Astrocyte (in vitro differentiated cells and primary cell): ENCODE data around the gene IFNG-AS1. TPM values are rescaled to one million over a fixed set of nuclear protein-coding genes. Genes with fewer than 3 reads are reported as not detected.

Experiments used
- DNase-seq: peaks from one replicate; pipeline ENCODE4 v3.0.0-alpha.2; 2010; ENCODE audit warnings: low read depth
- FAIRE-seq: peaks from 2 replicates; lab custom pipeline; 2011; peaks lifted over from hg19 to GRCh38; lab: Jason Lieb, UNC
- H2AFZ ChIP-seq: 2 replicates; pipeline ENCODE4 v1.6.0; 2012; ENCODE audit warnings: low read depth, low read length, inconsistent platforms
- H3K27ac ChIP-seq: 2 replicates; pipeline ENCODE4 v1.5.1; 2011; ENCODE audit warnings: low read depth, low read length, inconsistent platforms
- H3K27me3 ChIP-seq: 2 replicates; pipeline ENCODE4 v1.6.0; 2011; ENCODE audit warnings: low read length, inconsistent platforms; ENCODE audit not compliant: insufficient read depth
- H3K36me3 ChIP-seq: 2 replicates; pipeline ENCODE4 v1.5.1; 2011; ENCODE audit warnings: low read length, inconsistent platforms; ENCODE audit not compliant: insufficient read depth
- H3K4me1 ChIP-seq: 2 replicates; pipeline ENCODE4 v1.5.1; 2011; ENCODE audit warnings: low read length, inconsistent platforms; ENCODE audit not compliant: insufficient read depth
- H3K4me2 ChIP-seq: 2 replicates; pipeline ENCODE4 v1.6.0; 2012; ENCODE audit warnings: low read length, inconsistent platforms
- H3K4me3 ChIP-seq: 2 replicates; pipeline ENCODE4 v1.5.1; 2011; ENCODE audit warnings: low read depth, mild to moderate bottlenecking, low read length, inconsistent platforms; ENCODE audit not compliant: insufficient read depth
- H3K79me2 ChIP-seq: 2 replicates; pipeline ENCODE4 v1.6.0; 2012; ENCODE audit warnings: mild to moderate bottlenecking, low read length, inconsistent platforms; ENCODE audit not compliant: insufficient read depth
- H3K9ac ChIP-seq: 2 replicates; pipeline ENCODE4 v1.6.0; 2012; ENCODE audit warnings: mild to moderate bottlenecking, low read length, inconsistent platforms
- H3K9me3 ChIP-seq: 2 replicates; pipeline ENCODE4 v1.5.1; 2012; ENCODE audit warnings: low read depth, mild to moderate bottlenecking, low read length, inconsistent platforms; ENCODE audit not compliant: insufficient read depth
- H4K20me1 ChIP-seq: 2 replicates; pipeline ENCODE4 v1.6.0; 2012; ENCODE audit warnings: low read length, inconsistent platforms; ENCODE audit not compliant: insufficient read depth
- H3K27ac Mint-ChIP-seq: one replicate; pipeline ENCODE4 v1.8.0; 2021; ENCODE audit warnings: mild to moderate bottlenecking, mixed read lengths; ENCODE audit not compliant: unreplicated experiment
- H3K27me3 Mint-ChIP-seq: one replicate; pipeline ENCODE4 v1.8.0; 2021; ENCODE audit warnings: low read depth, mixed read lengths; ENCODE audit not compliant: unreplicated experiment
- H3K36me3 Mint-ChIP-seq: one replicate; pipeline ENCODE4 v1.8.0; 2021; ENCODE audit warnings: low read depth, mixed read lengths; ENCODE audit not compliant: unreplicated experiment
- H3K4me1 Mint-ChIP-seq: one replicate; pipeline ENCODE4 v1.8.0; 2021; ENCODE audit warnings: low read depth, mixed read lengths; ENCODE audit not compliant: unreplicated experiment
- H3K4me3 Mint-ChIP-seq: one replicate; pipeline ENCODE4 v1.8.0; 2021; ENCODE audit warnings: mild to moderate bottlenecking, moderate library complexity, mixed read lengths; ENCODE audit not compliant: unreplicated experiment
- H3K9me3 Mint-ChIP-seq: one replicate; pipeline ENCODE4 v1.8.0; 2021; ENCODE audit warnings: mild to moderate bottlenecking, mixed read lengths; ENCODE audit not compliant: unreplicated experiment
- EZH2 ChIP-seq: IDR thresholded peaks from 2 replicates; pipeline ENCODE4 v1.6.1; 2012; ENCODE audit warnings: mild to moderate bottlenecking, low read length, inconsistent platforms; ENCODE audit not compliant: insufficient read depth
- total RNA-seq: library from RNA; stranded (reverse); gene quantifications from 2 replicates; pipeline ENCODE4 v1.2.1, GENCODE V29; 2021
- TF ChIP-seq, protein P1 (sequence below): IDR thresholded peaks from 2 replicates; pipeline ENCODE4 v1.5.1; 2011; ENCODE audit warnings: low read depth, mild to moderate bottlenecking, inconsistent platforms, low read length, moderate library complexity; ENCODE audit not compliant: insufficient read depth

Gene IFNG-AS1
- total RNA-seq, 1 donor from 2014 or later = not detected

DNA sequence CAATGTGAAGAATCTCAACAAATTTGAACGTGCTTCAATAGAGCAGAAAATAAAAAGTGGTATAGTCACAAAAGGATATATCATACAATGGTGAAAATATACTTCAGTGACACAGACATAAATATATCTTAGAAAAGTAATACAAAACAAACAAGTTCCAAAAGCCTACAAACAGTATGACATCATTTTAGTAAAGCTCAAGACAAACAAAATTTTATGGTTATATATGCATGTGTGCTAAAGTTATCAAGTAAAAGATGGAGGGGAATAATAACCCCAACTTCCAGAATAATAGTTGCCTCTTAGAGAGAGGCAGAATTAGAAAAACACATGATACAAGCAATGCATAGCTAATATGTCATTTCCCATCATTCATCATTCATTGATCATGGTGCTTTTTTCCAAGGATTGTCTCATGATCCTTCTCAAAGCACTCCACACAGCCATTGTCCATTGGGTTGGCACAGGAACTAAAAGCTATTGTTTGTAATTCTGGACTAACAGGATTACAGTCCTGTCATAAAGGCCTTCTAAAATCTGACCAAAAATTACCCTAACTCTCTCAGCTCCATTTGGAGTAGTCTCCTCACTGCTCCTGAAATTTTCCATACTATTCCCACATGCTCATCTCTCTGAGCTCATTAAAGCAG lies 59.5 kb downstream of the IFNG-AS1 start:
- H3K27me3 ChIP-seq = peaks cover 9% of the 10 kb centered on the region
- no peaks in the 10 kb centered on the region for H4K20me1 ChIP-seq
- no peak overlapping the region for H3K4me3 ChIP-seq
- no peaks in the 10 kb centered on the region for H3K4me1 Mint-ChIP-seq
- no peak overlapping the region for H3K4me2 ChIP-seq
- no peak overlapping the region for H3K9ac ChIP-seq
- no peaks in the 10 kb centered on the region for H3K79me2 ChIP-seq
- H3K9me3 ChIP-seq = no peaks in the 10 kb centered on the region
- H2AFZ ChIP-seq = no peak overlapping the region
- no peaks in the 10 kb centered on the region for H3K4me1 ChIP-seq
- H3K27me3 Mint-ChIP-seq = no peaks in the 10 kb centered on the region
- peaks cover 4% of the 10 kb centered on the region for H3K9me3 Mint-ChIP-seq
- no peaks in the 10 kb centered on the region for H3K36me3 Mint-ChIP-seq
- no peak overlapping the region for H3K4me3 Mint-ChIP-seq
- no peaks in the 10 kb centered on the region for H3K36me3 ChIP-seq
- no peak overlapping the region for H3K27ac ChIP-seq
- no peak for FAIRE-seq
- no peak for DNase-seq
- TF ChIP-seq EZH2 = no peak
- TF ChIP-seq, protein P1, sequence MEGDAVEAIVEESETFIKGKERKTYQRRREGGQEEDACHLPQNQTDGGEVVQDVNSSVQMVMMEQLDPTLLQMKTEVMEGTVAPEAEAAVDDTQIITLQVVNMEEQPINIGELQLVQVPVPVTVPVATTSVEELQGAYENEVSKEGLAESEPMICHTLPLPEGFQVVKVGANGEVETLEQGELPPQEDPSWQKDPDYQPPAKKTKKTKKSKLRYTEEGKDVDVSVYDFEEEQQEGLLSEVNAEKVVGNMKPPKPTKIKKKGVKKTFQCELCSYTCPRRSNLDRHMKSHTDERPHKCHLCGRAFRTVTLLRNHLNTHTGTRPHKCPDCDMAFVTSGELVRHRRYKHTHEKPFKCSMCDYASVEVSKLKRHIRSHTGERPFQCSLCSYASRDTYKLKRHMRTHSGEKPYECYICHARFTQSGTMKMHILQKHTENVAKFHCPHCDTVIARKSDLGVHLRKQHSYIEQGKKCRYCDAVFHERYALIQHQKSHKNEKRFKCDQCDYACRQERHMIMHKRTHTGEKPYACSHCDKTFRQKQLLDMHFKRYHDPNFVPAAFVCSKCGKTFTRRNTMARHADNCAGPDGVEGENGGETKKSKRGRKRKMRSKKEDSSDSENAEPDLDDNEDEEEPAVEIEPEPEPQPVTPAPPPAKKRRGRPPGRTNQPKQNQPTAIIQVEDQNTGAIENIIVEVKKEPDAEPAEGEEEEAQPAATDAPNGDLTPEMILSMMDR = no peak
- no peak overlapping the region for H3K27ac Mint-ChIP-seq

- no peaks in the 10 kb centered on the region for H3K36me3 ChIP-seq
- no peaks in the 10 kb centered on the region for H3K36me3 Mint-ChIP-seq
Observed at GRCh38 chr12:68056300-68056699, 67.1 kb downstream of the IFNG-AS1 start.

More at GRCh38 chr12:68056300-68056699, 67.1 kb downstream of the IFNG-AS1 start:
- no peak for FAIRE-seq
- H3K4me3 ChIP-seq = no peak overlapping the region
- no peak overlapping the region for H3K9ac ChIP-seq
- H3K4me1 ChIP-seq = no peaks in the 10 kb centered on the region
- no peak overlapping the region for H3K4me3 Mint-ChIP-seq
- H3K4me1 Mint-ChIP-seq = no peaks in the 10 kb centered on the region
- H3K79me2 ChIP-seq = no peaks in the 10 kb centered on the region
- no peak overlapping the region for H3K27ac ChIP-seq
- H3K27me3 ChIP-seq = peaks cover 6% of the 10 kb centered on the region
- no peak overlapping the region for H2AFZ ChIP-seq
- DNase-seq = no peak
- H4K20me1 ChIP-seq = no peaks in the 10 kb centered on the region
- H3K9me3 ChIP-seq = no peaks in the 10 kb centered on the region
- peaks cover 20% of the 10 kb centered on the region for H3K9me3 Mint-ChIP-seq
- H3K27me3 Mint-ChIP-seq = no peaks in the 10 kb centered on the region
- TF ChIP-seq, protein P1 = no peak
- no peak for TF ChIP-seq EZH2
- no peak overlapping the region for H3K4me2 ChIP-seq
- H3K27ac Mint-ChIP-seq = no peak overlapping the region
